HG03432 (cell line): Measurements from ENCODE around the gene DPH1.

Experiments
- ATAC-seq: cut with Tn5 transposase; IDR thresholded peaks from one replicate; pipeline ENCODE4 v1.9.1; 2021; ENCODE audit warnings: mild to moderate bottlenecking, moderate library complexity; ENCODE audit not compliant: unreplicated experiment

The DPH1 gene

GRCh38 chr17:2025622-2026309 is 4.2 kb upstream of the DPH1 start:
- no peak for ATAC-seq

GRCh38 chr17:2027528-2028233 is 2.3 kb upstream of the DPH1 start:
- ATAC-seq, result no peak

- ATAC-seq, result no peak
These were observed 1.7 kb upstream of the DPH1 start for GRCh38 chr17:2028234-2028614.

- no peak for ATAC-seq
These were observed 1.2 kb upstream of the DPH1 start for GRCh38 chr17:2028737-2029136.

- peak; percentile 18 for ATAC-seq
These were observed 818 bp downstream of the DPH1 start for GRCh38 chr17:2030779-2031163.

GRCh38 chr17:2033153-2033552 is 3.2 kb downstream of the DPH1 start:
- no peak for ATAC-seq

- no peak for ATAC-seq
These were observed 4.2 kb downstream of the DPH1 start for GRCh38 chr17:2034157-2034556.

- ATAC-seq, result no peak
These were observed 5.0 kb downstream of the DPH1 start for GRCh38 chr17:2034806-2035540.

GRCh38 chr17:2035541-2036488 is 5.9 kb downstream of the DPH1 start:
- ATAC-seq, result no peak

GRCh38 chr17:2037155-2037554 is 7.2 kb downstream of the DPH1 start:
- ATAC-seq, result no peak

- no peak for ATAC-seq
These were observed 10.4 kb downstream of the DPH1 start for GRCh38 chr17:2040219-2040827.

GRCh38 chr17:2040942-2041560 is 11.1 kb downstream of the DPH1 start:
- ATAC-seq, result no peak

GRCh38 chr17:2041561-2042389 is 11.8 kb downstream of the DPH1 start, which contains the start of gene OVCA2:
OVCA2 (plus strand) TSS chr17:2042022; CDS start chr17:2042048, 26 bp downstream.
- ATAC-seq, result peak; percentile 90

- no peak for ATAC-seq
These were observed 12.5 kb downstream of the DPH1 start for GRCh38 chr17:2042390-2042847.

GRCh38 chr17:2042933-2043332 is 13.0 kb downstream of the DPH1 start:
- no peak for ATAC-seq

- ATAC-seq, result no peak
These were observed 13.8 kb downstream of the DPH1 start for GRCh38 chr17:2043785-2044184.

GRCh38 chr17:2044263-2044894 is 14.4 kb downstream of the DPH1 start:
- ATAC-seq, result no peak

GRCh38 chr17:2047590-2047989 is 17.6 kb downstream of the DPH1 start:
- no peak for ATAC-seq
